MCF 10A (cell line): Measurements from ENCODE around the gene MEIS2. TPM values are rescaled to one million over a fixed set of nuclear protein-coding genes. Genes with fewer than 3 reads are reported as not detected.

Experiments
- Bru-seq: library from RNA; stranded (reverse); fragments of 400-500 nt; gene quantifications from one replicate; lab custom pipeline; 2021; lab: Mats Ljungman, UMichigan
- BruChase-seq, 2 experiments: library from RNA; stranded (reverse); fragments of 400-500 nt; gene quantifications; one replicate each; lab custom pipeline; 2021; lab: Mats Ljungman, UMichigan
- BruUV-seq: library from RNA; stranded (reverse); fragments of 400-500 nt; replicated peaks from 2 replicates; lab custom pipeline; 2021; lab: Mats Ljungman, UMichigan
- CTCF ChIA-PET: fragments of 300-600 bp; sonication (Branson Sonifier 250); formaldehyde crosslinking; extraction: SDS; loops from one replicate; lab custom pipeline; 2021; ENCODE audit warnings: antibody characterized with exemption, inconsistent platforms; lab: Yijun Ruan, JAX
- POLR2A ChIA-PET: fragments of 300-600, 350-650 bp; sonication (Branson Sonifier 250); formaldehyde crosslinking; extraction: SDS; loops from one replicate; lab custom pipeline; 2020; ENCODE audit warnings: antibody characterized with exemption, inconsistent platforms; lab: Yijun Ruan, JAX
- DNase-seq: peaks from one replicate; pipeline ENCODE4 v3.0.0-alpha.2; 2018; ENCODE audit not compliant: unreplicated experiment
- H3K27ac Mint-ChIP-seq: one replicate; pipeline ENCODE4 v1.8.0; 2022; ENCODE audit warnings: mild to moderate bottlenecking, low read depth, mixed read lengths; ENCODE audit not compliant: unreplicated experiment
- H3K27me3 Mint-ChIP-seq: one replicate; pipeline ENCODE4 v1.8.0; 2022; ENCODE audit warnings: mixed read lengths; ENCODE audit not compliant: insufficient read depth, unreplicated experiment
- H3K36me3 Mint-ChIP-seq: one replicate; pipeline ENCODE4 v1.8.0; 2022; ENCODE audit warnings: mild to moderate bottlenecking, moderate library complexity, mixed read lengths; ENCODE audit not compliant: insufficient read depth, unreplicated experiment
- H3K4me1 Mint-ChIP-seq: one replicate; pipeline ENCODE4 v1.8.0; 2022; ENCODE audit warnings: mixed read lengths; ENCODE audit not compliant: insufficient read depth, unreplicated experiment
- H3K4me3 Mint-ChIP-seq: one replicate; pipeline ENCODE4 v1.8.0; 2022; ENCODE audit warnings: mild to moderate bottlenecking, moderate library complexity, mixed read lengths; ENCODE audit not compliant: unreplicated experiment
- H3K9me3 Mint-ChIP-seq: one replicate; pipeline ENCODE4 v1.8.0; 2022; ENCODE audit warnings: mixed read lengths; ENCODE audit not compliant: unreplicated experiment
- CTCF ChIP-seq: fragments of 200-600 bp; IDR thresholded peaks from one replicate; pipeline ENCODE4 v1.8.0; 2022; ENCODE audit warnings: antibody characterized with exemption, mild to moderate bottlenecking; ENCODE audit not compliant: unreplicated experiment
- intact Hi-C: fragments of 100-400 bp; cut with micrococcal nuclease; formaldehyde crosslinking; loops from 2 replicates; pipeline ENCODE4 v1.14.1; 2022
- long read RNA-seq: library from polyadenylated mRNA; stranded (forward); transcript quantifications from one replicate; pipeline ENCODE4 v2.0.0, GENCODE V29; 2022
- total RNA-seq: library from RNA; stranded (reverse); gene quantifications from 2 replicates; pipeline ENCODE4 v1.2.3, GENCODE V29; 2022

MEIS2 gene
- total RNA-seq (6.9 and 10.3 TPM in 2 replicates), Bru-seq, nascent RNA (percentile 61 among the genes with signal in this experiment), BruChase-seq, experiment 1, labeled RNA remaining after a 6-hour chase (percentile 47 among the genes with signal in this experiment), BruChase-seq, experiment 2, labeled RNA remaining after a 2-hour chase (percentile 52 among the genes with signal in this experiment)
- long read RNA-seq, partial matches to known transcripts = 1 of 4 reads
- long read RNA-seq, other reads (novel, unspliced or antisense) = 3 of 4 reads

GRCh38 chr15:37100109-37100965, at the start of gene MEIS2:
Gene MEIS2 (minus strand): TSS chr15:37100549. CDS start chr15:37099466, 1,083 bp downstream.
- Mint-ChIP-seq H3K4me3 (peak within 1 kb of the TSS; percentile 100), H3K9me3 (no peaks in the 10 kb centered on the region), H3K27me3 (no peaks in the 10 kb centered on the region), H3K4me1 (peaks cover 20% of the 10 kb centered on the region), H3K36me3 (no peaks in the 10 kb centered on the region), H3K27ac (peak within 1 kb of the TSS; percentile 93)
- intact Hi-C loops = no loop called here
- ChIA-PET CTCF (interaction anchor here (0.5 to 1.6 kb wide), 8 partner anchors 71 to 1636 kb away, joined by 3 to 6 read pairs (median 3); no protein-coding TSS in a partner anchor), POLR2A (interaction anchor here (0.5 to 1.8 kb wide), 30 partner anchors 7 to 1844 kb away, joined by 3 to 19 read pairs (median 4); partner anchors contain the start of genes DPH6 and SPRED1)
- no TSS peak for BruUV-seq
- DNase-seq = peak; percentile 85
- no peak for TF ChIP-seq CTCF

- H3K27me3 Mint-ChIP-seq = peaks cover 26% of the 10 kb centered on the region
- no peak for TF ChIP-seq CTCF
- BruUV-seq = no TSS peak
- intact Hi-C loops = no loop called here
- no peak overlapping the region for H3K27ac Mint-ChIP-seq
- H3K4me1 Mint-ChIP-seq = no peaks in the 10 kb centered on the region
- POLR2A ChIA-PET = no interaction called here
- no peaks in the 10 kb centered on the region for H3K36me3 Mint-ChIP-seq
- DNase-seq = no peak
- CTCF ChIA-PET = interaction anchor here (0.7 to 1.5 kb wide), 3 partner anchors 16 to 1819 kb away, joined by 3 to 5 read pairs (median 4); no protein-coding TSS in a partner anchor
- H3K9me3 Mint-ChIP-seq = no peaks in the 10 kb centered on the region
- H3K4me3 Mint-ChIP-seq = no peak overlapping the region
Observed at GRCh38 chr15:37149146-37149545, 48.8 kb upstream of the MEIS2 start.

GRCh38 chr15:37148714-37149113, 48.4 kb upstream of the MEIS2 start:
- POLR2A ChIA-PET = no interaction called here
- Mint-ChIP-seq H3K27me3 (peaks cover 30% of the 10 kb centered on the region), H3K9me3 (no peaks in the 10 kb centered on the region), H3K4me1 (no peaks in the 10 kb centered on the region), H3K4me3 (no peak overlapping the region), H3K36me3 (no peaks in the 10 kb centered on the region), H3K27ac (no peak overlapping the region)
- no peak for DNase-seq
- TF ChIP-seq CTCF = no peak
- CTCF ChIA-PET = interaction anchor here (0.6 to 1.5 kb wide), 2 partner anchors 743 to 1494 kb away, joined by 3 to 5 read pairs; no protein-coding TSS in a partner anchor
- no TSS peak for BruUV-seq
- intact Hi-C loops = no loop called here

- POLR2A ChIA-PET = no interaction called here
Observed at GRCh38 chr15:37143351-37143750, 43.0 kb upstream of the MEIS2 start.

More at GRCh38 chr15:37143351-37143750, 43.0 kb upstream of the MEIS2 start:
- TF ChIP-seq CTCF = no peak
- Mint-ChIP-seq H3K9me3 (no peaks in the 10 kb centered on the region), H3K27me3 (peaks cover 64% of the 10 kb centered on the region), H3K36me3 (no peaks in the 10 kb centered on the region), H3K4me3 (no peak overlapping the region), H3K27ac (no peak overlapping the region), H3K4me1 (no peaks in the 10 kb centered on the region)
- DNase-seq = no peak
- no TSS peak for BruUV-seq
- intact Hi-C loops = no loop called here
- CTCF ChIA-PET = interaction anchor here (0.7 kb wide), 1 partner anchor 261 kb away, joined by 3 read pairs; no protein-coding TSS in a partner anchor
